Ovary (tissue), 3 donors: Measurements from ENCODE around the gene SLC22A12.

Source experiments
- CTCF ChIP-seq, 3 donors: fragments of 450-650 bp in 2 of 3; fragments of 200-600 bp in 1 of 3; IDR thresholded peaks; one replicate each; pipeline versions ENCODE4 v1.5.1 to v1.8.0; 2016 to 2022; ENCODE audit warnings: antibody characterized with exemption in 3 of 3, mild to moderate bottlenecking in 1 of 3
- POLR2A ChIP-seq: fragments of 450-650 bp; IDR thresholded peaks from one replicate; pipeline ENCODE4 v1.6.1; 2017; ENCODE audit warnings: antibody characterized with exemption, mild to moderate bottlenecking, moderate library complexity
- donor health status: DM: no; HTN: no; CAD: no.

GRCh38 chr11:64564419-64564818 is 26.6 kb upstream of the SLC22A12 start:
- TF ChIP-seq CTCF (IDR thresholded peaks at IDR 0.05) (no peak), POLR2A (no peak)
